WTC11 (cell line): ENCODE measurements around the gene WDR33. TPM values are rescaled to one million over a fixed set of nuclear protein-coding genes. Genes with fewer than 3 reads are reported as not detected.

Experiments
- ATAC-seq: fragments of 200-7000 bp; cut with Tn5 transposase; 2 replicates; pipeline ENCODE4 v1.10.0; 2021; ENCODE audit warnings: mild to moderate bottlenecking, moderate library complexity
- CTCF ChIA-PET: fragments of 300-600 bp; sonication (Branson Sonifier 250); formaldehyde crosslinking; loops from one replicate; lab custom pipeline; 2021; ENCODE audit warnings: antibody characterized with exemption; lab: Charles Lee
- POLR2A ChIA-PET: fragments of 350-600 bp; sonication (Branson Sonifier 250); formaldehyde crosslinking; loops from one replicate; lab custom pipeline; 2021; ENCODE audit warnings: antibody characterized with exemption; lab: Charles Lee
- DNase-seq: peaks from one replicate; pipeline ENCODE4 v3.0.0; 2021; ENCODE audit warnings: low spot score
- H3K27ac Mint-ChIP-seq: 2 replicates; pipeline ENCODE4 v1.8.0; 2021; ENCODE audit warnings: mixed read lengths
- H3K27me3 Mint-ChIP-seq: 2 replicates; pipeline ENCODE4 v1.8.0; 2021; ENCODE audit warnings: low read depth, mild to moderate bottlenecking, moderate library complexity, mixed read lengths
- H3K36me3 Mint-ChIP-seq: 2 replicates; pipeline ENCODE4 v1.8.0; 2021; ENCODE audit warnings: mixed read lengths
- H3K4me1 Mint-ChIP-seq: 2 replicates; pipeline ENCODE4 v1.8.0; 2022; ENCODE audit warnings: mixed read lengths
- H3K4me3 Mint-ChIP-seq: 2 replicates; pipeline ENCODE4 v1.8.0; 2021; ENCODE audit warnings: mild to moderate bottlenecking, moderate library complexity, mixed read lengths
- H3K9me3 Mint-ChIP-seq: 2 replicates; pipeline ENCODE4 v1.8.0; 2021; ENCODE audit warnings: mixed read lengths
- CREB1 ChIP-seq: sonication (generic); formaldehyde crosslinking; IDR thresholded peaks from 2 replicates; pipeline ENCODE4 v1.8.0; 2023; ENCODE audit warnings: mild to moderate bottlenecking, missing genetic modification reagents
- E2F1 ChIP-seq: sonication (generic); formaldehyde crosslinking; IDR thresholded peaks from 2 replicates; pipeline ENCODE4 v1.8.0; 2022; ENCODE audit warnings: mild to moderate bottlenecking, missing genetic modification reagents
- ELF4 ChIP-seq: sonication (generic); formaldehyde crosslinking; IDR thresholded peaks from 2 replicates; pipeline ENCODE4 v1.8.1; 2022; ENCODE audit warnings: low read depth, mild to moderate bottlenecking, moderate library complexity, missing genetic modification reagents
- ERG ChIP-seq: fragments of 250-450 bp; sonication (Bioruptor Pico); IDR thresholded peaks from 2 replicates; pipeline ENCODE4 v1.8.0; 2021; ENCODE audit warnings: mild to moderate bottlenecking
- FOXK1 ChIP-seq: sonication (generic); formaldehyde crosslinking; IDR thresholded peaks from 2 replicates; pipeline ENCODE4 v1.8.0; 2022; ENCODE audit warnings: mild to moderate bottlenecking, moderate library complexity, missing genetic modification reagents
- GABPB1 ChIP-seq: sonication (generic); formaldehyde crosslinking; IDR thresholded peaks from 2 replicates; pipeline ENCODE4 v1.8.1; 2023; ENCODE audit warnings: mild to moderate bottlenecking, missing genetic modification reagents
- HMGXB4 ChIP-seq: sonication (generic); formaldehyde crosslinking; IDR thresholded peaks from 2 replicates; pipeline ENCODE4 v1.8.1; 2023; ENCODE audit warnings: mild to moderate bottlenecking, moderate library complexity, missing genetic modification reagents
- NFE2L1 ChIP-seq: sonication (generic); formaldehyde crosslinking; IDR thresholded peaks from 2 replicates; pipeline ENCODE4 v1.8.1; 2023; ENCODE audit warnings: missing genetic modification reagents
- NR3C1 ChIP-seq: sonication (generic); formaldehyde crosslinking; conservative IDR thresholded peaks from 2 replicates; pipeline ENCODE4 v1.8.1; 2023; ENCODE audit warnings: low read depth, mild to moderate bottlenecking, missing genetic modification reagents
- SMAD4 ChIP-seq: sonication (generic); formaldehyde crosslinking; IDR thresholded peaks from 2 replicates; pipeline ENCODE4 v1.8.0; 2022; ENCODE audit warnings: mild to moderate bottlenecking, missing genetic modification reagents
- TCF7 ChIP-seq: sonication (generic); formaldehyde crosslinking; IDR thresholded peaks from 2 replicates; pipeline ENCODE4 v1.8.0; 2022; ENCODE audit warnings: mild to moderate bottlenecking, low read depth, missing genetic modification reagents, moderate library complexity
- TP53 ChIP-seq: sonication (generic); formaldehyde crosslinking; IDR thresholded peaks from 2 replicates; pipeline ENCODE4 v1.8.1; 2023; ENCODE audit warnings: mild to moderate bottlenecking, missing genetic modification reagents
- ZNF396 ChIP-seq: fragments of 250-450 bp; sonication (Bioruptor Pico); IDR thresholded peaks from 2 replicates; pipeline ENCODE4 v1.8.0; 2021; ENCODE audit warnings: mild to moderate bottlenecking, moderate library complexity, borderline replicate concordance
- ZNF416 ChIP-seq: fragments of 250-450 bp; sonication (Bioruptor Pico); IDR thresholded peaks from 2 replicates; pipeline ENCODE4 v1.9.0; 2021; ENCODE audit warnings: mild to moderate bottlenecking, inconsistent platforms
- total RNA-seq: library from RNA; stranded (reverse); gene quantifications from 3 replicates; pipeline ENCODE4 v1.2.3, GENCODE V29; 2021
- TF ChIP-seq, protein P1 (sequence below): sonication (generic); formaldehyde crosslinking; IDR thresholded peaks from 2 replicates; pipeline ENCODE4 v1.8.0; 2022; ENCODE audit warnings: mild to moderate bottlenecking, missing genetic modification reagents
- TF ChIP-seq, protein P2 (sequence below): sonication (generic); formaldehyde crosslinking; IDR thresholded peaks from 2 replicates; pipeline ENCODE4 v1.8.0; 2022; ENCODE audit warnings: missing genetic modification reagents
- TF ChIP-seq, protein P3 (sequence below): sonication (generic); formaldehyde crosslinking; IDR thresholded peaks from 2 replicates; pipeline ENCODE4 v1.8.0; 2023; ENCODE audit warnings: mild to moderate bottlenecking, missing genetic modification reagents

Gene WDR33
- total RNA-seq, 1 experiment from 2014 or later, result 67.1 TPM

DNA sequence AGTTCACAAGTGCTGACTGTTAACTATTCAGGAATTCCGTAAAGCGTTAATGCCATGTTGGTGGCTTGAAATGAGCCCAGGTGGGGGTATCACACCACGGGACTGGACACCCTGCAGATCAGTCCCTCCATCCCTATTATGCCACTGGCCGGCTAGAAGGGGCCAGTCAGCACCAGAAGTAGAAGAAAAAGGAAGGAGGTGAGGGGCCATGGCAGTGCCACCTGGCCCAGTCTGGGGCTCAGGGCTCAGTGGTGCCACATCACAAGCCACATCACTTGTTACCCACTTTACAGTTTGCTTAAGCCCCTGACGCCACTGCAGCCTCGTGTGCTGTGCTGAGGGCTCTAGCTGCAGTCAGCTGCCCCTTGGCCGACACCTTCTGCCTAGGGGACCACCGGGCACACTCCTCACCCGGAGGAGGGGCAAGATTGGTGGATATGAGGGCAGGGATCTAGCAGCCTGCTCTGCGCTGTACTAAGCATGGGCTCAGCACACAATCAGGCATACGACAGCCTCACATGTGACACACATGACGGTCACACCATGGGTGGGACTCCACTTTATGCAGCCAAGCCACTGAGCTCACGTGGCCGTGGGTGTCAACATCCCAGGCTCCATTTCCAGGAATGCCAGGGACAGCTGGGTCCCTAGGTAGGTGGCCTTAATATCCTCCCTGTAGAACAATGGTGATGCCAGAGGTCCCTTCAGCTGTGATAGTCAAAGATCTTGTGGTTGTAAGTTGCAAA is 139.2 kb downstream of the WDR33 start:
- DNase-seq, result no peak
- no peak for ATAC-seq
- Mint-ChIP-seq H3K27me3 (peaks cover 42% of the 10 kb centered on the region), H3K27ac (no peak overlapping the region), H3K4me3 (no peak overlapping the region), H3K9me3 (no peaks in the 10 kb centered on the region), H3K4me1 (peaks cover 9% of the 10 kb centered on the region), H3K36me3 (no peaks in the 10 kb centered on the region)
- no peak for TF ChIP-seq ZNF396 (CRISPR knock-in tag)
- TF ChIP-seq HMGXB4 (CRISPR knock-in tag), result no peak
- no peak for TF ChIP-seq E2F1 (CRISPR knock-in tag)
- TF ChIP-seq, protein P1, sequence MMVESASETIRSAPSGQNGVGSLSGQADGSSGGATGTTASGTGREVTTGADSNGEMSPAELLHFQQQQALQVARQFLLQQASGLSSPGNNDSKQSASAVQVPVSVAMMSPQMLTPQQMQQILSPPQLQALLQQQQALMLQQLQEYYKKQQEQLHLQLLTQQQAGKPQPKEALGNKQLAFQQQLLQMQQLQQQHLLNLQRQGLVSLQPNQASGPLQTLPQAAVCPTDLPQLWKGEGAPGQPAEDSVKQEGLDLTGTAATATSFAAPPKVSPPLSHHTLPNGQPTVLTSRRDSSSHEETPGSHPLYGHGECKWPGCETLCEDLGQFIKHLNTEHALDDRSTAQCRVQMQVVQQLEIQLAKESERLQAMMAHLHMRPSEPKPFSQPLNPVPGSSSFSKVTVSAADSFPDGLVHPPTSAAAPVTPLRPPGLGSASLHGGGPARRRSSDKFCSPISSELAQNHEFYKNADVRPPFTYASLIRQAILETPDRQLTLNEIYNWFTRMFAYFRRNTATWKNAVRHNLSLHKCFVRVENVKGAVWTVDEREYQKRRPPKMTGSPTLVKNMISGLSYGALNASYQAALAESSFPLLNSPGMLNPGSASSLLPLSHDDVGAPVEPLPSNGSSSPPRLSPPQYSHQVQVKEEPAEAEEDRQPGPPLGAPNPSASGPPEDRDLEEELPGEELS (CRISPR knock-in tag), result no peak
- TF ChIP-seq ERG, result no peak
- TF ChIP-seq NR3C1 (CRISPR knock-in tag), result no peak
- TF ChIP-seq CREB1 (CRISPR knock-in tag), result no peak
- TF ChIP-seq FOXK1 (CRISPR knock-in tag), result no peak
- no peak for TF ChIP-seq TP53 (CRISPR knock-in tag)
- no peak for TF ChIP-seq TCF7
- TF ChIP-seq NFE2L1, result no peak
- no peak for TF ChIP-seq SMAD4
- TF ChIP-seq ELF4 (CRISPR knock-in tag), result no peak
- TF ChIP-seq ZNF416 (CRISPR knock-in tag), result no peak
- TF ChIP-seq GABPB1 (CRISPR knock-in tag), result no peak
- TF ChIP-seq, protein P2, sequence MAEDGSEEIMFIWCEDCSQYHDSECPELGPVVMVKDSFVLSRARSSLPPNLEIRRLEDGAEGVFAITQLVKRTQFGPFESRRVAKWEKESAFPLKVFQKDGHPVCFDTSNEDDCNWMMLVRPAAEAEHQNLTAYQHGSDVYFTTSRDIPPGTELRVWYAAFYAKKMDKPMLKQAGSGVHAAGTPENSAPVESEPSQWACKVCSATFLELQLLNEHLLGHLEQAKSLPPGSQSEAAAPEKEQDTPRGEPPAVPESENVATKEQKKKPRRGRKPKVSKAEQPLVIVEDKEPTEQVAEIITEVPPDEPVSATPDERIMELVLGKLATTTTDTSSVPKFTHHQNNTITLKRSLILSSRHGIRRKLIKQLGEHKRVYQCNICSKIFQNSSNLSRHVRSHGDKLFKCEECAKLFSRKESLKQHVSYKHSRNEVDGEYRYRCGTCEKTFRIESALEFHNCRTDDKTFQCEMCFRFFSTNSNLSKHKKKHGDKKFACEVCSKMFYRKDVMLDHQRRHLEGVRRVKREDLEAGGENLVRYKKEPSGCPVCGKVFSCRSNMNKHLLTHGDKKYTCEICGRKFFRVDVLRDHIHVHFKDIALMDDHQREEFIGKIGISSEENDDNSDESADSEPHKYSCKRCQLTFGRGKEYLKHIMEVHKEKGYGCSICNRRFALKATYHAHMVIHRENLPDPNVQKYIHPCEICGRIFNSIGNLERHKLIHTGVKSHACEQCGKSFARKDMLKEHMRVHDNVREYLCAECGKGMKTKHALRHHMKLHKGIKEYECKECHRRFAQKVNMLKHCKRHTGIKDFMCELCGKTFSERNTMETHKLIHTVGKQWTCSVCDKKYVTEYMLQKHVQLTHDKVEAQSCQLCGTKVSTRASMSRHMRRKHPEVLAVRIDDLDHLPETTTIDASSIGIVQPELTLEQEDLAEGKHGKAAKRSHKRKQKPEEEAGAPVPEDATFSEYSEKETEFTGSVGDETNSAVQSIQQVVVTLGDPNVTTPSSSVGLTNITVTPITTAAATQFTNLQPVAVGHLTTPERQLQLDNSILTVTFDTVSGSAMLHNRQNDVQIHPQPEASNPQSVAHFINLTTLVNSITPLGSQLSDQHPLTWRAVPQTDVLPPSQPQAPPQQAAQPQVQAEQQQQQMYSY (CRISPR knock-in tag), result no peak
- TF ChIP-seq, protein P3, sequence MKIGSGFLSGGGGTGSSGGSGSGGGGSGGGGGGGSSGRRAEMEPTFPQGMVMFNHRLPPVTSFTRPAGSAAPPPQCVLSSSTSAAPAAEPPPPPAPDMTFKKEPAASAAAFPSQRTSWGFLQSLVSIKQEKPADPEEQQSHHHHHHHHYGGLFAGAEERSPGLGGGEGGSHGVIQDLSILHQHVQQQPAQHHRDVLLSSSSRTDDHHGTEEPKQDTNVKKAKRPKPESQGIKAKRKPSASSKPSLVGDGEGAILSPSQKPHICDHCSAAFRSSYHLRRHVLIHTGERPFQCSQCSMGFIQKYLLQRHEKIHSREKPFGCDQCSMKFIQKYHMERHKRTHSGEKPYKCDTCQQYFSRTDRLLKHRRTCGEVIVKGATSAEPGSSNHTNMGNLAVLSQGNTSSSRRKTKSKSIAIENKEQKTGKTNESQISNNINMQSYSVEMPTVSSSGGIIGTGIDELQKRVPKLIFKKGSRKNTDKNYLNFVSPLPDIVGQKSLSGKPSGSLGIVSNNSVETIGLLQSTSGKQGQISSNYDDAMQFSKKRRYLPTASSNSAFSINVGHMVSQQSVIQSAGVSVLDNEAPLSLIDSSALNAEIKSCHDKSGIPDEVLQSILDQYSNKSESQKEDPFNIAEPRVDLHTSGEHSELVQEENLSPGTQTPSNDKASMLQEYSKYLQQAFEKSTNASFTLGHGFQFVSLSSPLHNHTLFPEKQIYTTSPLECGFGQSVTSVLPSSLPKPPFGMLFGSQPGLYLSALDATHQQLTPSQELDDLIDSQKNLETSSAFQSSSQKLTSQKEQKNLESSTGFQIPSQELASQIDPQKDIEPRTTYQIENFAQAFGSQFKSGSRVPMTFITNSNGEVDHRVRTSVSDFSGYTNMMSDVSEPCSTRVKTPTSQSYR (CRISPR knock-in tag), result no peak
- POLR2A ChIA-PET, result no interaction called here
- CTCF ChIA-PET, result interaction anchor here (5.8 kb wide), 1 partner anchor 80 kb away, joined by 46 read pairs; no protein-coding TSS in a partner anchor
